ENCODE measurements around the gene ZC3H8. TPM values are rescaled to one million over a fixed set of nuclear protein-coding genes. Genes with fewer than 3 reads are reported as not detected.

Gene ZC3H8
- total RNA-seq, 4 donors from 2014 or later = 5.7 to 13.6 (median 8.0) TPM

- no peak for ATAC-seq
- no peak for DNase-seq
- no peaks in the 10 kb centered on the region for H3K4me1 ChIP-seq
- H3K27me3 ChIP-seq = no peaks in the 10 kb centered on the region
- in situ Hi-C loops (cut with MboI; ENCODE audit: low sequenced_read_pairs in 4 of 4) (no loop called here), intact Hi-C loops (cut with DNase I; ENCODE audit: low total_unique reads) (no loop called here)
- H3K36me3 ChIP-seq = no peaks in the 10 kb centered on the region
- no peaks in the 10 kb centered on the region for H3K9me3 ChIP-seq
- no peak overlapping the region for H3K4me3 ChIP-seq
- TF ChIP-seq CTCF (IDR thresholded peaks at IDR 0.05 in 4 of 5, conservative IDR thresholded peaks at IDR 0.05 in 1 of 5) = no peak
- no peak for TF ChIP-seq POLR2A (IDR thresholded peaks at IDR 0.05)
- no peak overlapping the region for H3K27ac ChIP-seq
These were observed 89.5 kb downstream of the ZC3H8 start for GRCh38 chr2:112165296-112165695.

GRCh38 chr2:112164876-112165275 lies 90.0 kb downstream of the ZC3H8 start:
- intact Hi-C loops (cut with DNase I; ENCODE audit: low total_unique reads) (no loop called here), in situ Hi-C loops (cut with MboI; ENCODE audit: low sequenced_read_pairs in 4 of 4) (no loop called here)
- TF ChIP-seq CTCF (IDR thresholded peaks at IDR 0.05 in 4 of 5, conservative IDR thresholded peaks at IDR 0.05 in 1 of 5) = no peak
- TF ChIP-seq POLR2A (IDR thresholded peaks at IDR 0.05) = no peak
- no peak overlapping the region for H3K27ac ChIP-seq
- no peak overlapping the region for H3K4me3 ChIP-seq
- no peaks in the 10 kb centered on the region for H3K4me1 ChIP-seq
- DNase-seq (no peak), ATAC-seq (no peak)
- no peaks in the 10 kb centered on the region for H3K36me3 ChIP-seq
- H3K9me3 ChIP-seq = no peaks in the 10 kb centered on the region
- H3K27me3 ChIP-seq = no peaks in the 10 kb centered on the region

- in situ Hi-C loops (cut with MboI; ENCODE audit: low sequenced_read_pairs in 4 of 4) = no loop called here
- TF ChIP-seq POLR2A (IDR thresholded peaks at IDR 0.05) (no peak), CTCF (IDR thresholded peaks at IDR 0.05 in 4 of 5, conservative IDR thresholded peaks at IDR 0.05 in 1 of 5) (no peak)
- no peak overlapping the region for H3K4me3 ChIP-seq
- H3K4me1 ChIP-seq = no peaks in the 10 kb centered on the region
- no peaks in the 10 kb centered on the region for H3K36me3 ChIP-seq
- intact Hi-C loops (cut with DNase I; ENCODE audit: low total_unique reads) = no loop called here
- no peak for DNase-seq
- no peaks in the 10 kb centered on the region for H3K9me3 ChIP-seq
- H3K27me3 ChIP-seq = no peaks in the 10 kb centered on the region
- no peak for ATAC-seq
- no peak overlapping the region for H3K27ac ChIP-seq
These were observed 91.3 kb downstream of the ZC3H8 start for GRCh38 chr2:112163541-112163981.

- H3K9me3 ChIP-seq = no peaks in the 10 kb centered on the region
- no peak overlapping the region for H3K4me3 ChIP-seq
- in situ Hi-C loops (cut with MboI; ENCODE audit: low sequenced_read_pairs in 4 of 4) (no loop called here), intact Hi-C loops (cut with DNase I; ENCODE audit: low total_unique reads) (no loop called here)
- TF ChIP-seq CTCF (IDR thresholded peaks at IDR 0.05 in 4 of 5, conservative IDR thresholded peaks at IDR 0.05 in 1 of 5) = no peak
- no peak for TF ChIP-seq POLR2A (IDR thresholded peaks at IDR 0.05)
- ATAC-seq (no peak), DNase-seq (no peak)
- no peaks in the 10 kb centered on the region for H3K27me3 ChIP-seq
- H3K27ac ChIP-seq = no peak overlapping the region
- H3K36me3 ChIP-seq = no peaks in the 10 kb centered on the region
- H3K4me1 ChIP-seq = no peaks in the 10 kb centered on the region
These were observed 91.9 kb downstream of the ZC3H8 start for GRCh38 chr2:112162956-112163355.

- no peak for DNase-seq
- in situ Hi-C loops (cut with MboI; ENCODE audit: low sequenced_read_pairs in 4 of 4) = no loop called here
These were observed 92.5 kb downstream of the ZC3H8 start for GRCh38 chr2:112162341-112162740.

More at GRCh38 chr2:112162341-112162740, 92.5 kb downstream of the ZC3H8 start:
- H3K27me3 ChIP-seq = peaks cover 0 to under 1% (median 0%) of the 10 kb centered on the region in 3 donors
- no peaks in the 10 kb centered on the region for H3K36me3 ChIP-seq
- TF ChIP-seq CTCF (IDR thresholded peaks at IDR 0.05 in 4 of 5, conservative IDR thresholded peaks at IDR 0.05 in 1 of 5) = no peak
- no peak for TF ChIP-seq POLR2A (IDR thresholded peaks at IDR 0.05)
- no peaks in the 10 kb centered on the region for H3K4me1 ChIP-seq
- H3K27ac ChIP-seq = no peak overlapping the region
- intact Hi-C loops (cut with DNase I; ENCODE audit: low total_unique reads) = no loop called here
- no peaks in the 10 kb centered on the region for H3K9me3 ChIP-seq
- no peak for ATAC-seq
- no peak overlapping the region for H3K4me3 ChIP-seq

All from gastrocnemius medialis (tissue), 4 donors.